Activated CD8-positive, alpha-beta T cell treated with anti-CD3 and anti-CD28 coated beads, Interleukin-2, amount 10 ng/mL, durations not matched to agents 7 days and 5 days (primary cell): ENCODE results near the gene CCDC85C. TPM values are rescaled to one million over a fixed set of nuclear protein-coding genes. Genes with fewer than 3 reads are reported as not detected.

Experiments used
- ATAC-seq: fragments of 150-1000 bp; cut with Tn5 transposase; one replicate; pipeline ENCODE4 v1.10.0; 2021; ENCODE audit warnings: moderate library complexity
- CTCF ChIA-PET: fragments of 350-600 bp; sonication (Branson Sonifier 250); formaldehyde crosslinking; loops from one replicate; lab custom pipeline; 2021; ENCODE audit warnings: antibody characterized with exemption; lab: Charles Lee
- POLR2A ChIA-PET: fragments of 350-600 bp; sonication (Branson Sonifier 250); formaldehyde crosslinking; loops from one replicate; lab custom pipeline; 2021; ENCODE audit warnings: antibody characterized with exemption; lab: Charles Lee
- DNase-seq: peaks from one replicate; pipeline ENCODE4 v3.0.0-alpha.2; 2020
- H3K27ac Mint-ChIP-seq: one replicate; pipeline ENCODE4 v1.8.0; 2021; ENCODE audit warnings: mild to moderate bottlenecking, mixed read lengths
- H3K27me3 Mint-ChIP-seq: one replicate; pipeline ENCODE4 v1.8.0; 2021; ENCODE audit warnings: low read depth, mixed read lengths
- H3K36me3 Mint-ChIP-seq: one replicate; pipeline ENCODE4 v1.8.0; 2021; ENCODE audit warnings: low read depth, mixed read lengths
- H3K4me1 Mint-ChIP-seq: one replicate; pipeline ENCODE4 v1.8.0; 2021; ENCODE audit warnings: low read depth, mixed read lengths
- H3K4me3 Mint-ChIP-seq: one replicate; pipeline ENCODE4 v1.8.0; 2021; ENCODE audit warnings: mild to moderate bottlenecking, mixed read lengths
- H3K9me3 Mint-ChIP-seq: one replicate; pipeline ENCODE4 v1.8.0; 2022; ENCODE audit warnings: mixed read lengths; ENCODE audit not compliant: insufficient read depth
- total RNA-seq, 2 experiments: library from RNA; stranded (reverse); gene quantifications; one replicate each; pipeline ENCODE4 v1.2.3, GENCODE V29; 2021

Gene CCDC85C
- total RNA-seq, 2 experiments from 2014 or later: 7.5 to 8.9 TPM

DNA sequence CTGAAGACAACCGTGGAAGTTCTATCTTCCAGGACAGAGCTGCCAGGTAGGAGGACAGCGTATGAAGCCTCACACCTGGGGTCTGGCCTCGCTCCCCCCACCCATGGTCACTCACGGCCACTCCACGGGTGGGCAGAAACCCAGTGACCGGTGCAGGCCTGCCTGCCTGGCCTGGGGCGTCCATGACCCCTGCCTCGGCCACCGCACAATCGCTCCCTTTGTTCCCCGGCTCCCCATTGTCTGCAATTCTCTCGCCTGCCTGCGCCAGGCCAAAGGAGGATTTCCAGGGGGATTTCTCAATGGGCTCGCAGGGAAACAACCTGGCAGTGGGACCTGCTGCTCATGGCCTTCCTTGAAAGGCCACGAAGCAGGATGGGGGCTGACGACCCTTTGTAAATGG, 22.6 kb downstream of the CCDC85C start:
- CTCF ChIA-PET: no interaction called here
- no peaks in the 10 kb centered on the region for H3K27me3 Mint-ChIP-seq
- POLR2A ChIA-PET: no interaction called here
- no peaks in the 10 kb centered on the region for H3K4me1 Mint-ChIP-seq
- DNase-seq (no peak), ATAC-seq (no peak)
- no peaks in the 10 kb centered on the region for H3K9me3 Mint-ChIP-seq
- H3K36me3 Mint-ChIP-seq: no peaks in the 10 kb centered on the region
- H3K27ac Mint-ChIP-seq: no peak overlapping the region
- H3K4me3 Mint-ChIP-seq: no peak overlapping the region

- H3K27me3 Mint-ChIP-seq: no peaks in the 10 kb centered on the region
- no peaks in the 10 kb centered on the region for H3K4me1 Mint-ChIP-seq
- H3K9me3 Mint-ChIP-seq: no peaks in the 10 kb centered on the region
- no peak overlapping the region for H3K4me3 Mint-ChIP-seq
- POLR2A ChIA-PET: interaction anchor here (0.6 kb wide), 1 partner anchor 287 kb away, joined by 3 read pairs; no protein-coding TSS in a partner anchor
- H3K27ac Mint-ChIP-seq: no peak overlapping the region
- CTCF ChIA-PET: no interaction called here
- ATAC-seq (no peak), DNase-seq (no peak)
- H3K36me3 Mint-ChIP-seq: no peaks in the 10 kb centered on the region
Observed at GRCh38 chr14:99579903-99580571, 24.0 kb downstream of the CCDC85C start.

DNA sequence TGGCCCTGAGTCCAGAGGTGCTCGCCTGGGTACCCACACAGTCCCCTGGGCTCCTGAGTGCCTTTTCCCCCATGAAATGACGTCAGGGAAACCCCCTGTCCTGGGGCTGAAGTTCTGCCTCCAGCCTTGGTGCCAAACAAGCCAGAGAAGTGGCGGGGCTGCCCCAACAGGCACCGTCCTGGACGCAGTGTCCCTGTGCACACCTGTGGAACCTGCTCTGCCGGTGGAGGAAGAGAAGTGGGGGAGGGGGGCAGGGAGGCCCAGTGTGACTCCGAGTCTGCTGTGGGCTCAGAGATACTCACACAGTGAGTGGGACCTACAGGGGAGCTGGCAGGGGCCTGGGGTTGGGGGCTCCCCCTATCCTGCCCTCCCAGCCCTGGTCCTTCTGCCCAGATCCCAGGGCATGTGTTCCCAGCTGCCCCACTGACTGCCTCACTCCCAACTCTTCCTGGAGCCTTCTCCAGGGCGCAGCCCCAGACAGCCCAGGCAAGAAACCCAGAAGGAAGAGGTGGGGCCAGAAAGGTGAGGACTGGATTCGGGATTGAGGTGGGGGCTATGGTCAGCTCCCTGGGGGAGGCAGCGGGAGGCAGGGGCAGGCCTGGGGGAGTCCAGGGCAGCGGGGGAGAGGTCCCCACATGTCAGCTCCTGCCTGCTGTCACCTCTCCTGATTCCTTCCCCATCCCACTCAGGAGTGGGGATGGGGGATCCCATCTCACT, 24.7 kb downstream of the CCDC85C start:
- POLR2A ChIA-PET: interaction anchor here (0.6 kb wide), 1 partner anchor 286 kb away, joined by 3 read pairs; no protein-coding TSS in a partner anchor
- Mint-ChIP-seq H3K27ac (no peak overlapping the region), H3K9me3 (no peaks in the 10 kb centered on the region), H3K4me3 (no peak overlapping the region), H3K27me3 (no peaks in the 10 kb centered on the region), H3K4me1 (no peaks in the 10 kb centered on the region), H3K36me3 (no peaks in the 10 kb centered on the region)
- CTCF ChIA-PET: no interaction called here
- no peak for ATAC-seq
- DNase-seq: no peak

GRCh38 chr14:99578541-99579101, 25.4 kb downstream of the CCDC85C start:
- POLR2A ChIA-PET: no interaction called here

DNA sequence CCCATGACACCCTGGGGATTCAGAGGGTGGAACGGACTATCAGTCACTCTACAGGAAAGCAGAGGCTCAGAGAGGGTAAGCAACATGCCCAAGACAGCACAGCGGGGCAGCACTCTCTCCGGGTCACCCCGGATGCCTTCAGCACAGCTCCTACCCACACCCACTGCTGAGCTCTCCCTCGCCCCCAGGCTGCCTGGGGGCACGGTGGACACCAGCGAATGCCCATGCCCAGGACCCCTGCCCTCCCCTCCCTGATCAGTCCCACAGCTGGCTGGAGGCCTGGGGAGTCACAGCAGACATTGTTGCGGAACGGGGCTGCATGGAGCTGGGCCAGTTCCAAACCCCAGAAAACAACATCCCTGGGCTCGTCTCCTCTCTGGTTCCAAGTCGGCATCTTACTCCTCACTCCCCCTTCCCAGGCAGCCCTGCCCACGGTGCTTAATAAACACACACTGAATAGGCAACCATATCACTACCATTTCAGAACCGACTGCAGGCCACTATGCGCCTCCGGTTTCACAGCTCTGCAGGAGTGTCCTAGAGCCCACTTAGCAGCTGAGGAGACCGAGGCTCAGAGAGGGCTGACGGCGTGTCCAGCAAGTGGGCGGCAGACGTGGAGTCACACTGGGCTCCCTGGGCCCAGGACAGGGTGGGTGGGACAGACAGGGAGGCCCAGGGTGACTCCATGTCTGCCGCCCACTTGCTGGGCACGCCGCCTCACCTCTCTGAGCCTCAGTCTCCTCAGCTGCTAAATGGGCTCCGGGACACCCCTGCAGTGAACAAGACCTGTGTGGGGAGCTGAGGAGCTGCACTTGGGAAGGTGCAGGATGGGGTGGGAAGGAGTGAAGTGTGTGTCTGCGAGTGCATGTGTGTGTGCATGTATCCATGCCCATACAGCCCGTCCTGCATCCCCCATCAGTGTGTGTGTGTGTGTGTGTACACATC, 27.0 kb downstream of the CCDC85C start:
- CTCF ChIA-PET: no interaction called here
- no peaks in the 10 kb centered on the region for H3K4me1 Mint-ChIP-seq
- DNase-seq: no peak
- H3K27me3 Mint-ChIP-seq: no peaks in the 10 kb centered on the region
- H3K9me3 Mint-ChIP-seq: no peaks in the 10 kb centered on the region
- no peak for ATAC-seq
- no peak overlapping the region for H3K4me3 Mint-ChIP-seq
- no peak overlapping the region for H3K27ac Mint-ChIP-seq
- POLR2A ChIA-PET: no interaction called here
- no peaks in the 10 kb centered on the region for H3K36me3 Mint-ChIP-seq

More at GRCh38 chr14:99578541-99579101, 25.4 kb downstream of the CCDC85C start:
- CTCF ChIA-PET: no interaction called here
- DNase-seq: no peak
- Mint-ChIP-seq H3K4me1 (no peaks in the 10 kb centered on the region), H3K36me3 (no peaks in the 10 kb centered on the region), H3K4me3 (no peak overlapping the region), H3K27me3 (no peaks in the 10 kb centered on the region), H3K27ac (no peak overlapping the region), H3K9me3 (no peaks in the 10 kb centered on the region)
- no peak for ATAC-seq

DNA sequence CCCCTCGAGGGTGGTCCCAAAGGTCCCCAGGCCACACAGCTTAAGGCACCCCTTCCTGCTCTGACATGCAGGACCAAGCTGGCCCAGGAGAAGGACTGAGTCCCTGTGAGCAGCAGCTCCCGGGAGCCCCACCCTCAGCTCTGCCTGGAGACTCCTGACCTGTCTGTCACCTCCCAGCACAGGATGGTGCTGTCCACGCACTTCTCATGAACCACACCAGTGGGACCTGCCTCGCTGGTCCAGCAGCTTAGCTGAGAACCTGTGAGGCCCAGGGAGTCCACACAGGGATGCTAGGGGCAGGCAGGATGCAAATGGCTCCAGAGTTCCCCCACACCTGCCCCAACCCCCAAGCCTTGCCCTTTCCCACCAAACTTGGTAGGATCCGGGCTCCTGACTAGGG, 27.7 kb downstream of the CCDC85C start:
- no peaks in the 10 kb centered on the region for H3K36me3 Mint-ChIP-seq
- DNase-seq: no peak
- no peak overlapping the region for H3K27ac Mint-ChIP-seq
- H3K9me3 Mint-ChIP-seq: no peaks in the 10 kb centered on the region
- ATAC-seq: no peak
- ChIA-PET CTCF (no interaction called here), POLR2A (no interaction called here)
- H3K4me1 Mint-ChIP-seq: no peaks in the 10 kb centered on the region
- no peak overlapping the region for H3K4me3 Mint-ChIP-seq
- H3K27me3 Mint-ChIP-seq: no peaks in the 10 kb centered on the region

DNA sequence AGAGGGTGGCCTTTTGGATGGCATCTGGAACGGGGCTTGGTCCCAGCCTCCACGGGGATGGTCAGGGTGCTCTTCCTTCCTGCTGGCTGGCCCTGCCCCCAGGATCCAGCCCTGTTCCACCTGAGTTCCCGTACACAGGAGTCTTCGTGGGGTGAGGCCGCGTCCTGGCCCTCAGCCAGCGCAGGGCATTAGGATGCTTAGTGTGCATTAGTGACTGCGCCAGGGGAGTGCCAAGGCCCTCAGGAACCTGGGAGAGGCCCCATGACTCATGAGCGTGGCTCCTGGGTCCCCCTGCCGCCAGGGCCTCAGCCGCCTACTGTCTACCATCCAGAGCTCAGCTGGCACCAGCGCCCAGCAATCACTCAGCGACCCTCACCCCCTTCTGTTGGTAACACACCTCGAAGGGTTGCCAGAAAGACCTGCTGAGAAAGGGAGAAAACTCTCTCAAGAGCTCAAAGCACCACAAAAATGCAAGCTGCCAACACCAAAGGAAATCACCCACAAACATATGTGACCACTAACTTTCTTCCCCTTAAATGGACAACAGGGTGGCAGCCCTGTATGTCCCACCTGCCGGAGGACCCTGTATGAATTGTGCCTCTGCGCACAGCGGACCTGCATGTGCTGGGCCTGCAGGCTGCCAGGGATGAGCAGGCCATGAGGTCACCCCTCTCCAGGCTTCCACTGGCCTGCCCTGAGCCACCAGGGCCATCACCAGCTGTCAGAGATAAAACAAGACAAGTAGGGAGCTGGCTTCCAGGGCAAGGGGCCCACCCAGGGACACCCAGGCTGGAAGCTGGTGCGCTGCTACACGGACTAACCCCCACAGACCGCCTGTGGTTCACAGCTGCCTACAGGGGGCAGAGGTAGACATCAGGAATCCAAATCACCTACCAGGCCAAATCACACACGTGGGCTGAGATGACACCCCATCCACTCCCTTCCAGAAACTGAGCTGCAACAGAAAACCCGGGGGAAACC, 28.7 kb downstream of the CCDC85C start:
- H3K4me1 Mint-ChIP-seq: no peaks in the 10 kb centered on the region
- H3K27ac Mint-ChIP-seq: no peak overlapping the region
- no peaks in the 10 kb centered on the region for H3K9me3 Mint-ChIP-seq
- DNase-seq (no peak), ATAC-seq (no peak)
- H3K27me3 Mint-ChIP-seq: no peaks in the 10 kb centered on the region
- H3K4me3 Mint-ChIP-seq: no peak overlapping the region
- POLR2A ChIA-PET: interaction anchor here (0.5 kb wide), 1 partner anchor 478 kb away, joined by 3 read pairs; no protein-coding TSS in a partner anchor
- no peaks in the 10 kb centered on the region for H3K36me3 Mint-ChIP-seq
- CTCF ChIA-PET: no interaction called here

- Mint-ChIP-seq H3K4me1 (no peaks in the 10 kb centered on the region), H3K36me3 (no peaks in the 10 kb centered on the region), H3K27ac (no peak overlapping the region), H3K9me3 (no peaks in the 10 kb centered on the region), H3K4me3 (no peak overlapping the region), H3K27me3 (no peaks in the 10 kb centered on the region)
- POLR2A ChIA-PET: no interaction called here
- no peak for ATAC-seq
- CTCF ChIA-PET: no interaction called here
- DNase-seq: no peak
Observed at GRCh38 chr14:99574099-99574880, 29.7 kb downstream of the CCDC85C start.

DNA sequence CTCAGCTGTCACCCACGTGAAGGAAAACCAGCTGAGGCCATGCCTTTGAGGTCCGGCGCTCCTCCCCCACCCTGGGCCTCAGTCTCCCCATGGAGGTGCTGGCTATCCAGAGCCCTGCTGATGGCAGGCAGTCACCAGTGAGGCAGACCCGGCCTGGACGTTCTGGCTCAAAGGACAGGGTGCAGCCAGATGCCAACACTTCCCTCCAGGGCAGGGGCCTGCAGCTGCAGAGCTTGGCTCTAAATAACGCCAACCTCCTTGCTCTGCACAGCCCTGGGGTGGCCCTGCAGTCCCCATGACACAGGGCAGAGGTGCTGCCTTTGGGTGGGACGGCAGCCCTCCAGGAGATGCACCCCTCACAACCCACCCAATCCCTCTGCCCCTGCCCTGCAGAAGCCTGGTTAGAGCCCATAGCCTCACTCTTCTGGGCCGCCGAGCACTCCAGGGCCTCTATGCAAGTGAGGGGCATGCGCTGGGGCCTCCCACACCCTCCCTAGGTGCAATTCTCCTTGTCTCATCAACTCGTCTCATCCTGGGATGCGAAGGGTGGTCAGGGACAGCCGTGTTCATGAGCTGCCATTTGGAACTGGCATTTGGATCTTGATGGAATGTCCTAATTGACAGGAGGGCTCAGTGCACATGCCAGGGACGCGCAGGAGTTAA, 30.4 kb downstream of the CCDC85C start:
- no peak for DNase-seq
- ChIA-PET CTCF (no interaction called here), POLR2A (interaction anchor here (0.6 kb wide), 1 partner anchor 31 kb away, joined by 3 read pairs; the partner anchor contains the start of gene CCDC85C)
- Mint-ChIP-seq H3K27me3 (no peaks in the 10 kb centered on the region), H3K9me3 (no peaks in the 10 kb centered on the region), H3K27ac (no peak overlapping the region), H3K36me3 (no peaks in the 10 kb centered on the region), H3K4me1 (no peaks in the 10 kb centered on the region), H3K4me3 (no peak overlapping the region)
- ATAC-seq: no peak

GRCh38 chr14:99573000-99573330, 31.0 kb downstream of the CCDC85C start:
- no peak for ATAC-seq
- H3K4me3 Mint-ChIP-seq: no peak overlapping the region
- no peaks in the 10 kb centered on the region for H3K36me3 Mint-ChIP-seq
- no peak for DNase-seq
- H3K4me1 Mint-ChIP-seq: no peaks in the 10 kb centered on the region
- H3K27ac Mint-ChIP-seq: no peak overlapping the region
- H3K27me3 Mint-ChIP-seq: no peaks in the 10 kb centered on the region
- H3K9me3 Mint-ChIP-seq: no peaks in the 10 kb centered on the region
- CTCF ChIA-PET: no interaction called here
- POLR2A ChIA-PET: interaction anchor here (0.6 kb wide), 1 partner anchor 32 kb away, joined by 3 read pairs; the partner anchor contains the start of gene CCDC85C
